ENCODE results near the gene CCDC40.

Gene CCDC40

GRCh38 chr17:80116921-80117380 lies 80.5 kb downstream of the CCDC40 start:
- Mint-ChIP-seq H3K4me3 (no peak overlapping the region), H3K9me3 (no peaks in the 10 kb centered on the region), H3K36me3 (ENCODE audit: low read depth) (no peaks in the 10 kb centered on the region), H3K27me3 (ENCODE audit: low read depth) (no peaks in the 10 kb centered on the region), H3K27ac (no peak overlapping the region), H3K4me1 (ENCODE audit: low read depth) (no peaks in the 10 kb centered on the region)
- no peak for DNase-seq (ENCODE audit: low spot score)

GRCh38 chr17:80117491-80118401 lies 81.3 kb downstream of the CCDC40 start:
- no peak overlapping the region for H3K27ac Mint-ChIP-seq
- no peak for DNase-seq (ENCODE audit: low spot score)
- no peaks in the 10 kb centered on the region for H3K27me3 Mint-ChIP-seq (ENCODE audit: low read depth)
- H3K4me3 Mint-ChIP-seq: no peak overlapping the region
- no peaks in the 10 kb centered on the region for H3K36me3 Mint-ChIP-seq (ENCODE audit: low read depth)
- no peaks in the 10 kb centered on the region for H3K9me3 Mint-ChIP-seq
- H3K4me1 Mint-ChIP-seq (ENCODE audit: low read depth): no peaks in the 10 kb centered on the region

- Mint-ChIP-seq H3K4me1 (ENCODE audit: low read depth) (no peaks in the 10 kb centered on the region), H3K36me3 (ENCODE audit: low read depth) (no peaks in the 10 kb centered on the region), H3K27me3 (ENCODE audit: low read depth) (no peaks in the 10 kb centered on the region), H3K4me3 (no peak overlapping the region), H3K9me3 (no peaks in the 10 kb centered on the region), H3K27ac (no peak overlapping the region)
- no peak for DNase-seq (ENCODE audit: low spot score)
Observed at GRCh38 chr17:80118601-80119270, 82.3 kb downstream of the CCDC40 start.

GRCh38 chr17:80119271-80119791 lies 82.9 kb downstream of the CCDC40 start:
- Mint-ChIP-seq H3K4me1 (ENCODE audit: low read depth) (no peaks in the 10 kb centered on the region), H3K9me3 (no peaks in the 10 kb centered on the region), H3K27ac (no peak overlapping the region), H3K36me3 (ENCODE audit: low read depth) (no peaks in the 10 kb centered on the region), H3K4me3 (no peak overlapping the region), H3K27me3 (ENCODE audit: low read depth) (no peaks in the 10 kb centered on the region)
- no peak for DNase-seq (ENCODE audit: low spot score)

GRCh38 chr17:80119839-80120238 lies 83.4 kb downstream of the CCDC40 start:
- Mint-ChIP-seq H3K4me3 (no peak overlapping the region), H3K27ac (no peak overlapping the region), H3K4me1 (ENCODE audit: low read depth) (no peaks in the 10 kb centered on the region), H3K9me3 (no peaks in the 10 kb centered on the region), H3K27me3 (ENCODE audit: low read depth) (no peaks in the 10 kb centered on the region), H3K36me3 (ENCODE audit: low read depth) (no peaks in the 10 kb centered on the region)
- DNase-seq (ENCODE audit: low spot score): no peak

- no peaks in the 10 kb centered on the region for H3K36me3 Mint-ChIP-seq (ENCODE audit: low read depth)
- H3K27me3 Mint-ChIP-seq (ENCODE audit: low read depth): peaks cover 6% of the 10 kb centered on the region
- H3K4me1 Mint-ChIP-seq (ENCODE audit: low read depth): no peaks in the 10 kb centered on the region
- no peak overlapping the region for H3K27ac Mint-ChIP-seq
- no peak overlapping the region for H3K4me3 Mint-ChIP-seq
- DNase-seq (ENCODE audit: low spot score): no peak
- no peaks in the 10 kb centered on the region for H3K9me3 Mint-ChIP-seq
Observed at GRCh38 chr17:80122026-80122575, 85.7 kb downstream of the CCDC40 start.

GRCh38 chr17:80122926-80123505 lies 86.6 kb downstream of the CCDC40 start:
- no peaks in the 10 kb centered on the region for H3K36me3 Mint-ChIP-seq (ENCODE audit: low read depth)
- no peak overlapping the region for H3K4me3 Mint-ChIP-seq
- H3K4me1 Mint-ChIP-seq (ENCODE audit: low read depth): no peaks in the 10 kb centered on the region
- H3K27ac Mint-ChIP-seq: no peak overlapping the region
- no peaks in the 10 kb centered on the region for H3K9me3 Mint-ChIP-seq
- DNase-seq (ENCODE audit: low spot score): no peak
- H3K27me3 Mint-ChIP-seq (ENCODE audit: low read depth): peaks cover 9% of the 10 kb centered on the region

GRCh38 chr17:80123791-80124190 lies 87.3 kb downstream of the CCDC40 start:
- H3K9me3 Mint-ChIP-seq: no peaks in the 10 kb centered on the region
- H3K27me3 Mint-ChIP-seq (ENCODE audit: low read depth): peaks cover 14% of the 10 kb centered on the region
- no peak for DNase-seq (ENCODE audit: low spot score)
- H3K4me1 Mint-ChIP-seq (ENCODE audit: low read depth): no peaks in the 10 kb centered on the region
- H3K27ac Mint-ChIP-seq: no peak overlapping the region
- H3K4me3 Mint-ChIP-seq: no peak overlapping the region
- no peaks in the 10 kb centered on the region for H3K36me3 Mint-ChIP-seq (ENCODE audit: low read depth)

GRCh38 chr17:80124351-80124981 lies 88.0 kb downstream of the CCDC40 start:
- Mint-ChIP-seq H3K4me3 (no peak overlapping the region), H3K36me3 (ENCODE audit: low read depth) (no peaks in the 10 kb centered on the region), H3K4me1 (ENCODE audit: low read depth) (no peaks in the 10 kb centered on the region), H3K27me3 (ENCODE audit: low read depth) (peaks cover 17% of the 10 kb centered on the region), H3K9me3 (no peaks in the 10 kb centered on the region), H3K27ac (no peak overlapping the region)
- no peak for DNase-seq (ENCODE audit: low spot score)

- no peaks in the 10 kb centered on the region for H3K36me3 Mint-ChIP-seq (ENCODE audit: low read depth)
- H3K27ac Mint-ChIP-seq: no peak overlapping the region
- no peaks in the 10 kb centered on the region for H3K4me1 Mint-ChIP-seq (ENCODE audit: low read depth)
- peaks cover 17% of the 10 kb centered on the region for H3K27me3 Mint-ChIP-seq (ENCODE audit: low read depth)
- H3K9me3 Mint-ChIP-seq: no peaks in the 10 kb centered on the region
- DNase-seq (ENCODE audit: low spot score): no peak
- no peak overlapping the region for H3K4me3 Mint-ChIP-seq
Observed at GRCh38 chr17:80125656-80126448, 89.4 kb downstream of the CCDC40 start.

GRCh38 chr17:80126449-80126715 lies 89.9 kb downstream of the CCDC40 start:
- DNase-seq (ENCODE audit: low spot score): no peak
- no peaks in the 10 kb centered on the region for H3K36me3 Mint-ChIP-seq (ENCODE audit: low read depth)
- no peak overlapping the region for H3K4me3 Mint-ChIP-seq
- no peaks in the 10 kb centered on the region for H3K9me3 Mint-ChIP-seq
- H3K27me3 Mint-ChIP-seq (ENCODE audit: low read depth): peaks cover 17% of the 10 kb centered on the region
- no peak overlapping the region for H3K27ac Mint-ChIP-seq
- H3K4me1 Mint-ChIP-seq (ENCODE audit: low read depth): no peaks in the 10 kb centered on the region

GRCh38 chr17:80129006-80129565 lies 92.6 kb downstream of the CCDC40 start:
- H3K9me3 Mint-ChIP-seq: no peaks in the 10 kb centered on the region
- H3K4me3 Mint-ChIP-seq: no peak overlapping the region
- no peak overlapping the region for H3K27ac Mint-ChIP-seq
- H3K27me3 Mint-ChIP-seq (ENCODE audit: low read depth): peaks cover 17% of the 10 kb centered on the region
- no peaks in the 10 kb centered on the region for H3K4me1 Mint-ChIP-seq (ENCODE audit: low read depth)
- H3K36me3 Mint-ChIP-seq (ENCODE audit: low read depth): peaks cover 13% of the 10 kb centered on the region
- no peak for DNase-seq (ENCODE audit: low spot score)

GRCh38 chr17:80130992-80131391 lies 94.5 kb downstream of the CCDC40 start:
- no peaks in the 10 kb centered on the region for H3K9me3 Mint-ChIP-seq
- no peak overlapping the region for H3K27ac Mint-ChIP-seq
- H3K36me3 Mint-ChIP-seq (ENCODE audit: low read depth): peaks cover 26% of the 10 kb centered on the region
- peaks cover 17% of the 10 kb centered on the region for H3K27me3 Mint-ChIP-seq (ENCODE audit: low read depth)
- no peak for DNase-seq (ENCODE audit: low spot score)
- no peaks in the 10 kb centered on the region for H3K4me1 Mint-ChIP-seq (ENCODE audit: low read depth)
- no peak overlapping the region for H3K4me3 Mint-ChIP-seq

All from T-helper 2 cell treated with Interferon-gamma antibody and Interleukin-4, amounts not matched to agents 5 μg/mL and 100 μg/mL, for 36 hours (primary cell).